ENCODE measurements around the gene GNE. TPM values are rescaled to one million over a fixed set of nuclear protein-coding genes. Genes with fewer than 3 reads are reported as not detected.
"Not testable (repeated sequence)": the region's sequence is repeated elsewhere in the genome, so short reads cannot be mapped to it uniquely, and the experiment has no call there.

GNE gene
- total RNA-seq, 1 donor from 2014 or later, result 27.7 TPM

GRCh38 chr9:36288070-36288469 is 29.8 kb upstream of the GNE start:
- Mint-ChIP-seq H3K27me3 (ENCODE audit: low read depth) (no peaks in the 10 kb centered on the region), H3K36me3 (ENCODE audit: low read depth) (no peaks in the 10 kb centered on the region), H3K4me1 (ENCODE audit: low read depth) (no peaks in the 10 kb centered on the region), H3K9me3 (no peaks in the 10 kb centered on the region), H3K4me3 (ENCODE audit: low read depth) (no peak overlapping the region), H3K27ac (no peak overlapping the region)
- intact Hi-C loops (cut with micrococcal nuclease), result no loop called here
- DNase-seq (ENCODE audit: low spot score), result no peak

- intact Hi-C loops (cut with micrococcal nuclease), result no loop called here
- Mint-ChIP-seq H3K9me3 (no peaks in the 10 kb centered on the region), H3K27ac (no peak overlapping the region), H3K36me3 (ENCODE audit: low read depth) (no peaks in the 10 kb centered on the region), H3K4me1 (ENCODE audit: low read depth) (no peaks in the 10 kb centered on the region), H3K4me3 (ENCODE audit: low read depth) (no peak overlapping the region), H3K27me3 (ENCODE audit: low read depth) (no peaks in the 10 kb centered on the region)
- DNase-seq (ENCODE audit: low spot score), result no peak
These were observed 28.1 kb upstream of the GNE start for GRCh38 chr9:36286388-36286787.

GRCh38 chr9:36284226-36284625 is 26.0 kb upstream of the GNE start:
- no peaks in the 10 kb centered on the region for H3K4me1 Mint-ChIP-seq (ENCODE audit: low read depth)
- no peak for DNase-seq (ENCODE audit: low spot score)
- no peaks in the 10 kb centered on the region for H3K36me3 Mint-ChIP-seq (ENCODE audit: low read depth)
- H3K27me3 Mint-ChIP-seq (ENCODE audit: low read depth), result no peaks in the 10 kb centered on the region
- intact Hi-C loops (cut with micrococcal nuclease), result no loop called here
- no peaks in the 10 kb centered on the region for H3K9me3 Mint-ChIP-seq
- H3K4me3 Mint-ChIP-seq (ENCODE audit: low read depth), result no peak overlapping the region
- H3K27ac Mint-ChIP-seq, result no peak overlapping the region

- Mint-ChIP-seq H3K27ac (no peak overlapping the region), H3K36me3 (ENCODE audit: low read depth) (no peaks in the 10 kb centered on the region), H3K27me3 (ENCODE audit: low read depth) (no peaks in the 10 kb centered on the region), H3K4me1 (ENCODE audit: low read depth) (no peaks in the 10 kb centered on the region), H3K4me3 (ENCODE audit: low read depth) (no peak overlapping the region), H3K9me3 (no peaks in the 10 kb centered on the region)
- DNase-seq (ENCODE audit: low spot score), result no peak
- intact Hi-C loops (cut with micrococcal nuclease), result no loop called here
These were observed 24.0 kb upstream of the GNE start for GRCh38 chr9:36282275-36282674.

GRCh38 chr9:36280989-36281388 is 22.7 kb upstream of the GNE start:
- Mint-ChIP-seq H3K9me3 (no peaks in the 10 kb centered on the region), H3K27me3 (ENCODE audit: low read depth) (no peaks in the 10 kb centered on the region), H3K36me3 (ENCODE audit: low read depth) (no peaks in the 10 kb centered on the region), H3K27ac (no peak overlapping the region), H3K4me1 (ENCODE audit: low read depth) (no peaks in the 10 kb centered on the region), H3K4me3 (ENCODE audit: low read depth) (no peak overlapping the region)
- DNase-seq (ENCODE audit: low spot score), result no peak
- intact Hi-C loops (cut with micrococcal nuclease), result no loop called here

GRCh38 chr9:36278243-36278642 is 20.0 kb upstream of the GNE start:
- H3K27me3 Mint-ChIP-seq (ENCODE audit: low read depth), result no peaks in the 10 kb centered on the region
- no peak for DNase-seq (ENCODE audit: low spot score)
- no peaks in the 10 kb centered on the region for H3K36me3 Mint-ChIP-seq (ENCODE audit: low read depth)
- no peaks in the 10 kb centered on the region for H3K4me1 Mint-ChIP-seq (ENCODE audit: low read depth)
- H3K27ac Mint-ChIP-seq, result no peak overlapping the region
- H3K9me3 Mint-ChIP-seq, result no peaks in the 10 kb centered on the region
- intact Hi-C loops (cut with micrococcal nuclease), result no loop called here
- no peak overlapping the region for H3K4me3 Mint-ChIP-seq (ENCODE audit: low read depth)

- Mint-ChIP-seq H3K36me3 (ENCODE audit: low read depth) (no peaks in the 10 kb centered on the region), H3K9me3 (no peaks in the 10 kb centered on the region), H3K27ac (no peak overlapping the region), H3K4me1 (ENCODE audit: low read depth) (no peaks in the 10 kb centered on the region), H3K27me3 (ENCODE audit: low read depth) (no peaks in the 10 kb centered on the region), H3K4me3 (ENCODE audit: low read depth) (no peak overlapping the region)
- DNase-seq (ENCODE audit: low spot score), result no peak
- intact Hi-C loops (cut with micrococcal nuclease), result no loop called here
These were observed 18.5 kb upstream of the GNE start for GRCh38 chr9:36276781-36277181.

GRCh38 chr9:36276254-36276653 is 18.0 kb upstream of the GNE start:
- Mint-ChIP-seq H3K36me3 (ENCODE audit: low read depth) (no peaks in the 10 kb centered on the region), H3K27ac (no peak overlapping the region), H3K4me1 (ENCODE audit: low read depth) (no peaks in the 10 kb centered on the region), H3K9me3 (no peaks in the 10 kb centered on the region), H3K4me3 (ENCODE audit: low read depth) (no peak overlapping the region), H3K27me3 (ENCODE audit: low read depth) (no peaks in the 10 kb centered on the region)
- DNase-seq (ENCODE audit: low spot score), result no peak
- intact Hi-C loops (cut with micrococcal nuclease), result no loop called here

GRCh38 chr9:36275060-36275459 is 16.8 kb upstream of the GNE start:
- Mint-ChIP-seq H3K27ac (no peak overlapping the region), H3K9me3 (no peaks in the 10 kb centered on the region), H3K36me3 (ENCODE audit: low read depth) (no peaks in the 10 kb centered on the region), H3K4me3 (ENCODE audit: low read depth) (no peak overlapping the region), H3K4me1 (ENCODE audit: low read depth) (no peaks in the 10 kb centered on the region), H3K27me3 (ENCODE audit: low read depth) (no peaks in the 10 kb centered on the region)
- no peak for DNase-seq (ENCODE audit: low spot score)
- intact Hi-C loops (cut with micrococcal nuclease), result no loop called here

- H3K9me3 Mint-ChIP-seq; DNase-seq (ENCODE audit: low spot score); H3K27ac Mint-ChIP-seq; H3K27me3 Mint-ChIP-seq (ENCODE audit: low read depth); H3K36me3 Mint-ChIP-seq (ENCODE audit: low read depth); H3K4me3 Mint-ChIP-seq (ENCODE audit: low read depth); intact Hi-C loops (cut with micrococcal nuclease); H3K4me1 Mint-ChIP-seq (ENCODE audit: low read depth): not testable (repeated sequence)
These were observed 15.1 kb upstream of the GNE start for GRCh38 chr9:36273354-36273753.

GRCh38 chr9:36268007-36268427 is 9.8 kb upstream of the GNE start:
- H3K27me3 Mint-ChIP-seq (ENCODE audit: low read depth), result no peaks in the 10 kb centered on the region
- H3K36me3 Mint-ChIP-seq (ENCODE audit: low read depth), result no peaks in the 10 kb centered on the region
- no peak overlapping the region for H3K4me3 Mint-ChIP-seq (ENCODE audit: low read depth)
- intact Hi-C loops (cut with micrococcal nuclease), result no loop called here
- DNase-seq (ENCODE audit: low spot score), result no peak
- H3K4me1 Mint-ChIP-seq (ENCODE audit: low read depth), result no peaks in the 10 kb centered on the region
- H3K9me3 Mint-ChIP-seq, result no peaks in the 10 kb centered on the region
- H3K27ac Mint-ChIP-seq, result no peak overlapping the region

- Mint-ChIP-seq H3K27ac (no peak overlapping the region), H3K9me3 (no peaks in the 10 kb centered on the region), H3K4me3 (ENCODE audit: low read depth) (no peak overlapping the region), H3K36me3 (ENCODE audit: low read depth) (no peaks in the 10 kb centered on the region), H3K27me3 (ENCODE audit: low read depth) (no peaks in the 10 kb centered on the region), H3K4me1 (ENCODE audit: low read depth) (peaks cover 4% of the 10 kb centered on the region)
- no peak for DNase-seq (ENCODE audit: low spot score)
- intact Hi-C loops (cut with micrococcal nuclease), result no loop called here
These were observed 6.6 kb upstream of the GNE start for GRCh38 chr9:36264896-36265295.

GRCh38 chr9:36263683-36264082 is 5.4 kb upstream of the GNE start:
- Mint-ChIP-seq H3K36me3 (ENCODE audit: low read depth) (no peaks in the 10 kb centered on the region), H3K4me3 (ENCODE audit: low read depth) (no peak overlapping the region), H3K4me1 (ENCODE audit: low read depth) (peaks cover 4% of the 10 kb centered on the region), H3K27me3 (ENCODE audit: low read depth) (no peaks in the 10 kb centered on the region), H3K27ac (no peak overlapping the region), H3K9me3 (no peaks in the 10 kb centered on the region)
- no peak for DNase-seq (ENCODE audit: low spot score)
- intact Hi-C loops (cut with micrococcal nuclease), result no loop called here

GRCh38 chr9:36258996-36259533 is 817 bp upstream of the GNE start:
- Mint-ChIP-seq H3K27ac (peak overlapping the region; percentile 84), H3K27me3 (ENCODE audit: low read depth) (no peaks in the 10 kb centered on the region), H3K4me1 (ENCODE audit: low read depth) (peaks cover 7% of the 10 kb centered on the region), H3K9me3 (no peaks in the 10 kb centered on the region), H3K4me3 (ENCODE audit: low read depth) (peak overlapping the region; percentile 86), H3K36me3 (ENCODE audit: low read depth) (peaks cover 7% of the 10 kb centered on the region)
- no peak for DNase-seq (ENCODE audit: low spot score)
- intact Hi-C loops (cut with micrococcal nuclease), result loop anchor here (1.0 to 5.0 kb wide), 4 partner anchors 42 to 228 kb away; partner anchors contain the start of genes CLTA and RNF38
